Cardiac atrium fibroblast (primary cell): ENCODE measurements around the gene WDR70. TPM values are rescaled to one million over a fixed set of nuclear protein-coding genes. Genes with fewer than 3 reads are reported as not detected.

ENCODE experiments used
- total RNA-seq: library from RNA; depleted of rRNA; stranded (reverse); fragments of >200 nt; gene quantifications from 2 replicates; pipeline ENCODE4 v1.2.3, GENCODE V29; 2015

WDR70 gene
- 10.7 and 15.6 TPM in 2 replicates for total RNA-seq

GRCh38 chr5:37379100-37379628 is at the start of gene WDR70:
TSS of gene WDR70 (plus strand) at chr5:37379318. CDS start at chr5:37379368, 50 bp downstream.

GRCh38 chr5:37370864-37371726 is 8.0 kb upstream of the WDR70 start, which contains the start of gene NUP155:
TSS of gene NUP155 (minus strand) at chr5:37371106. CDS start at chr5:37370977, 129 bp downstream.

Other genes with a start within 250 kb of the WDR70 start
- gene CPLANE1, start 129.9 kb upstream of the WDR70 start, total RNA-seq, result 7.9 and 8.7 TPM in 2 replicates
- gene NUP155, start 8.2 kb upstream of the WDR70 start, total RNA-seq, result 10.3 and 30.6 TPM in 2 replicates